SK-N-MC (cell line): ENCODE results near the gene ST8SIA5.

Source experiments
- EZH2 ChIP-seq: fragments of 200-600 bp; sonication (generic); IDR thresholded peaks from one replicate; pipeline ENCODE4 v1.6.1; 2017; ENCODE audit warnings: antibody characterized with exemption
- POLR2AphosphoS5 ChIP-seq: IDR thresholded peaks from 2 replicates; pipeline ENCODE4 v1.6.1; 2012; ENCODE audit warnings: mild to moderate bottlenecking, low read depth, low read length, borderline replicate concordance

DNA sequence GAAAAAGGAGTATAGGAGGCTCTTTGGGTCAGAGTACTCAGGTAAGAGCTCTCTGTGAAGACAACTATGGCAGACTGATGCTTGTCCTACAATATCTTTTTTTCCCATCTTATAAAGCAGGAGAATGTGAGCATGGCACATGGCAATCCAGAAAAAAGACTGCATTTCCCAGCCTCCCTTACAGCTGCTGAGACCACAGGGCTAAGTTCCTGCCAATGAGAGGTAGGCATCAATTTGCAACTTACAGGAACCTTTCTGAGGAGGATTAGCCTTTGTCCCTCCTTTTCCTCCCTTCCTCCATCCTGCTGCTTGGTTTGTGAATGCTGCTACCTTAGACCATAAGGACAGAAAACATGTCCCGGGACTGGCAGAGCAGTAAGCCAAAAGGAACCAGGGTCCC is 37.8 kb upstream of the ST8SIA5 start:
- TF ChIP-seq POLR2AphosphoS5 (no peak), EZH2 (no peak)
